Erythroblast (primary cell): ENCODE measurements around the gene EGR1.

ENCODE experiments used
- GATA1 ChIP-seq: IDR thresholded peaks from 2 replicates; pipeline ENCODE4 v1.6.1; 2011; ENCODE audit warnings: low read depth, mild to moderate bottlenecking, control low read depth, low read length, moderate library complexity
- POLR2A ChIP-seq: IDR thresholded peaks from 2 replicates; pipeline ENCODE4 v1.6.1; 2011; ENCODE audit warnings: mild to moderate bottlenecking, low read length

DNA sequence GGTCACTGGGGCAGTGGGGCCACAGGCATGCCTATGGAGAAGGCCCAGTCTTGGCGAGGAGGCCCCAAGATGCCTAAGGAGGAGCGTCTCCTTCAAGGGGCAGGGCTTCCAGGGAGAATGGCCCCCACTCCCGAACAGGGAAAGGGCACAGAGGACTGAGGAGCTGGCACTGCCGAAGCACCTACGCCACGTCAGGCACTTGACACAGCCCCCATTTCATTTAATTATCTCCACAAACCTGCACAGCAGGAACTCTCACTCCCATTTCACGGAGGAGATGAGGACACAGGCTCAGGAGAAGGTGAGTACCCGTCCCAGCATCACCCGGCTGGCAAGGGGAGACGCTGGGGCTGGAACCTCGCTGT lies 26.0 kb downstream of the EGR1 start:
- TF ChIP-seq POLR2A (no peak), GATA1 (no peak)
